IMR-90 (cell line): Measurements from ENCODE around the gene CEACAM20. TPM values are rescaled to one million over a fixed set of nuclear protein-coding genes. Genes with fewer than 3 reads are reported as not detected.

Source experiments
- ATAC-seq: fragments of 200-7000 bp; cut with Tn5 transposase; 2 replicates; pipeline ENCODE4 v1.9.1; 2020; ENCODE audit warnings: low read depth, mild to moderate bottlenecking, moderate library complexity
- BruUV-seq: library from RNA; stranded (reverse); fragments of 400-500 nt; replicated peaks from 2 replicates; lab custom pipeline; 2021; lab: Mats Ljungman, UMichigan
- CTCF ChIA-PET: fragments of 300-600 bp; formaldehyde crosslinking; extraction: SDS; loops from one replicate; lab custom pipeline; 2021; ENCODE audit warnings: antibody characterized with exemption; lab: Yijun Ruan, JAX
- POLR2A ChIA-PET: fragments of 300-600 bp; sonication (Branson Sonifier 250); formaldehyde crosslinking; loops from one replicate; lab custom pipeline; 2022; ENCODE audit warnings: antibody characterized with exemption; ENCODE audit not compliant: unreplicated experiment; lab: Charles Lee
- DNase-seq: peaks from one replicate; pipeline ENCODE4 v3.0.0; 2013
- H2AFZ ChIP-seq: replicated peaks from 2 replicates; pipeline ENCODE3; 2013; ENCODE audit warnings: low read length, mild to moderate bottlenecking; ENCODE audit not compliant: poor library complexity
- H2AK5ac ChIP-seq: 2 replicates; pipeline ENCODE4 v1.6.1; 2013; ENCODE audit warnings: low read depth, low read length, inconsistent platforms
- H2AK9ac ChIP-seq: replicated peaks from 2 replicates; pipeline ENCODE3; 2013; ENCODE audit warnings: mild to moderate bottlenecking, low read depth, low read length, moderate library complexity; ENCODE audit not compliant: poor library complexity
- H2BK120ac ChIP-seq: 2 replicates; pipeline ENCODE4 v1.6.1; 2013; ENCODE audit warnings: low read depth, low read length, inconsistent platforms
- H2BK15ac ChIP-seq: 3 replicates; pipeline ENCODE4 v1.6.1; 2013; ENCODE audit warnings: low read depth, low read length, inconsistent platforms
- H2BK20ac ChIP-seq: 2 replicates; pipeline ENCODE4 v1.6.1; 2013; ENCODE audit warnings: low read depth, mild to moderate bottlenecking, inconsistent platforms, low read length, moderate library complexity
- H2BK5ac ChIP-seq: 2 replicates; pipeline ENCODE4 v1.6.1; 2013; ENCODE audit warnings: mild to moderate bottlenecking, low read depth, low read length, inconsistent platforms; ENCODE audit not compliant: poor library complexity, severe bottlenecking
- H3K14ac ChIP-seq: replicated peaks from 2 replicates; pipeline ENCODE4 v1.6.1; 2013; ENCODE audit warnings: low read depth, low read length, inconsistent platforms
- H3K18ac ChIP-seq: 2 replicates; pipeline ENCODE4 v1.6.1; 2013; ENCODE audit warnings: low read depth, low read length, control low read depth
- H3K23ac ChIP-seq: 2 replicates; pipeline ENCODE4 v1.6.1; 2013; ENCODE audit warnings: low read depth, low read length, inconsistent platforms
- H3K27ac ChIP-seq: 2 replicates; pipeline ENCODE4 v1.5.1; 2013; ENCODE audit warnings: mild to moderate bottlenecking, control low read depth, low read length; ENCODE audit not compliant: insufficient read depth
- H3K27me3 ChIP-seq: 2 replicates; pipeline ENCODE4 v1.6.1; 2013; ENCODE audit warnings: low read length; ENCODE audit not compliant: control insufficient read depth, insufficient read depth
- H3K36me3 ChIP-seq: 2 replicates; pipeline ENCODE4 v1.6.1; 2013; ENCODE audit warnings: low read length, mixed read lengths; ENCODE audit not compliant: control insufficient read depth, insufficient read depth
- H3K4ac ChIP-seq: 2 replicates; pipeline ENCODE4 v1.6.1; 2013; ENCODE audit warnings: low read depth, low read length, inconsistent platforms
- H3K4me1 ChIP-seq: 2 replicates; pipeline ENCODE4 v1.6.1; 2013; ENCODE audit warnings: low read length, mixed read lengths; ENCODE audit not compliant: control insufficient read depth, insufficient read depth
- H3K4me2 ChIP-seq: 2 replicates; pipeline ENCODE4 v1.6.1; 2013; ENCODE audit warnings: low read depth, mild to moderate bottlenecking, control low read depth, low read length, moderate library complexity
- H3K4me3 ChIP-seq: 2 replicates; pipeline ENCODE4 v1.5.1; 2013; ENCODE audit warnings: low read depth, mild to moderate bottlenecking, control low read depth, low read length, moderate library complexity; ENCODE audit not compliant: insufficient read depth
- H3K56ac ChIP-seq: 2 replicates; pipeline ENCODE4 v1.6.1; 2013; ENCODE audit warnings: low read length, inconsistent platforms; ENCODE audit not compliant: insufficient read depth; ENCODE audit errors: extremely low read depth
- H3K79me1 ChIP-seq, 2 experiments: 2 replicates each; pipeline ENCODE4 v1.6.1; 2013; ENCODE audit warnings: low read length in 2 of 2, inconsistent platforms in 1 of 2, low read depth in 1 of 2
- H3K9ac ChIP-seq: 2 replicates; pipeline ENCODE4 v1.6.1; 2013; ENCODE audit warnings: low read depth, low read length, control low read depth
- H3K9me1 ChIP-seq: 2 replicates; pipeline ENCODE4 v1.6.1; 2013; ENCODE audit warnings: low read length, inconsistent platforms; ENCODE audit not compliant: insufficient read depth
- H3K9me3 ChIP-seq: 2 replicates; pipeline ENCODE4 v1.6.1; 2013; ENCODE audit warnings: low read length; ENCODE audit not compliant: control insufficient read depth, insufficient read depth
- H4K20me1 ChIP-seq: 2 replicates; pipeline ENCODE4 v1.6.1; 2013; ENCODE audit warnings: low read length, inconsistent platforms; ENCODE audit not compliant: insufficient read depth
- H4K5ac ChIP-seq: 2 replicates; pipeline ENCODE4 v1.6.1; 2013; ENCODE audit warnings: mild to moderate bottlenecking, low read depth, low read length, control low read depth
- H4K8ac ChIP-seq, 2 experiments: 2 replicates each; pipeline ENCODE4 v1.6.1; 2013; ENCODE audit warnings: low read depth in 2 of 2, low read length in 2 of 2, control low read depth in 1 of 2, inconsistent platforms in 1 of 2
- H4K91ac ChIP-seq: 2 replicates; pipeline ENCODE4 v1.6.1; 2013; ENCODE audit warnings: low read depth, low read length, inconsistent platforms; ENCODE audit not compliant: insufficient read depth
- BHLHE40 ChIP-seq: fragments of 150-350 bp; IDR thresholded peaks from 2 replicates; pipeline ENCODE4 v1.6.1; 2016; ENCODE audit warnings: mild to moderate bottlenecking, low read depth, low read length
- CEBPB ChIP-seq: IDR thresholded peaks from 2 replicates; pipeline ENCODE4 v1.6.1; 2012; ENCODE audit warnings: low read depth, low read length, improper control_type of control experiment
- CHD1 ChIP-seq: IDR thresholded peaks from 2 replicates; pipeline ENCODE4 v1.6.1; 2012; ENCODE audit warnings: low read depth, low read length, improper control_type of control experiment
- CTCF ChIP-seq: conservative IDR thresholded peaks from 2 replicates; pipeline ENCODE4 v1.5.1; 2012; ENCODE audit warnings: mild to moderate bottlenecking, low read depth, low read length, improper control_type of control experiment
- FOS ChIP-seq: fragments of 150-350 bp; IDR thresholded peaks from 2 replicates; pipeline ENCODE4 v1.6.1; 2016; ENCODE audit warnings: low read depth, low read length
- MAFK ChIP-seq: IDR thresholded peaks from 2 replicates; pipeline ENCODE4 v1.6.1; 2012; ENCODE audit warnings: low read depth, low read length, improper control_type of control experiment
- MAZ ChIP-seq: IDR thresholded peaks from 2 replicates; pipeline ENCODE4 v1.6.1; 2012; ENCODE audit warnings: low read depth, mild to moderate bottlenecking, low read length, improper control_type of control experiment, moderate library complexity, borderline replicate concordance
- MXI1 ChIP-seq: IDR thresholded peaks from 2 replicates; pipeline ENCODE4 v1.6.1; 2012; ENCODE audit warnings: low read depth, mild to moderate bottlenecking, low read length, moderate library complexity, borderline replicate concordance
- NFE2L2 ChIP-seq: fragments of 150-350 bp; IDR thresholded peaks from 2 replicates; pipeline ENCODE4 v1.6.1; 2016; ENCODE audit warnings: low read depth, mild to moderate bottlenecking, low read length
- POLR2A ChIP-seq: IDR thresholded peaks from 2 replicates; pipeline ENCODE4 v1.6.1; 2012; ENCODE audit warnings: mild to moderate bottlenecking, low read depth, low read length
- RAD21 ChIP-seq: IDR thresholded peaks from 2 replicates; pipeline ENCODE4 v1.6.1; 2012; ENCODE audit warnings: low read length, improper control_type of control experiment
- RCOR1 ChIP-seq: IDR thresholded peaks from 2 replicates; pipeline ENCODE4 v1.6.1; 2012; ENCODE audit warnings: mild to moderate bottlenecking, low read length, improper control_type of control experiment; ENCODE audit not compliant: insufficient replicate concordance
- RFX5 ChIP-seq: IDR thresholded peaks from 2 replicates; pipeline ENCODE4 v1.8.0; 2012; ENCODE audit warnings: low read depth, mild to moderate bottlenecking, low read length, moderate library complexity
- SMC3 ChIP-seq: fragments of 150-350 bp; IDR thresholded peaks from 2 replicates; pipeline ENCODE4 v1.6.1; 2016; ENCODE audit warnings: low read depth, mild to moderate bottlenecking, antibody characterized with exemption, low read length, moderate library complexity
- USF2 ChIP-seq: fragments of 150-350 bp; IDR thresholded peaks from 2 replicates; pipeline ENCODE4 v1.6.1; 2017; ENCODE audit warnings: mild to moderate bottlenecking, antibody characterized with exemption, low read length, low read depth
- WGBS, 2 experiments: methylation state at CpG; one replicate each; pipeline versions ENCODE4 v1.1.5 to v1.1.7; 2013; ENCODE audit warnings: missing lambda C conversion rate in 2 of 2; ENCODE audit not compliant: insufficient read length in 1 of 2; ENCODE audit errors: extremely low coverage in 2 of 2; 5-methylcytosine and 5-hydroxymethylcytosine counted together
- dilution Hi-C: fragments of 300-500 bp; cut with HindIII; formaldehyde crosslinking; loops from one replicate; pipeline ENCODE4 v1.14.3; 2018; ENCODE audit warnings: low sequenced_read_pairs; ENCODE audit not compliant: unreplicated experiment
- in situ Hi-C: fragments of 300-500 bp; cut with MboI; formaldehyde crosslinking; loops from 3 replicates; pipeline ENCODE4 v1.14.3; 2019; ENCODE audit warnings: low sequenced_read_pairs, inconsistent platforms, mixed read lengths
- intact Hi-C: fragments of 100-400 bp; cut with micrococcal nuclease; formaldehyde crosslinking; loops from 2 replicates; pipeline ENCODE4 v1.10.0; 2022
- polyA plus RNA-seq, 3 experiments: library from polyadenylated mRNA; depleted of rRNA; stranded (reverse); fragments of >200 nt; gene quantifications; 2 replicates each; pipeline ENCODE4 v1.2.3, GENCODE V29; 2012; ENCODE audit warnings: low replicate concordance in 1 of 3
- total RNA-seq: library from RNA; depleted of rRNA; stranded (reverse); fragments of >200 nt; gene quantifications from 2 replicates; pipeline ENCODE4 v1.2.3, GENCODE V29; 2012
- TF ChIP-seq, protein P1 (sequence below): fragments of 150-350 bp; IDR thresholded peaks from 2 replicates; pipeline ENCODE4 v1.6.1; 2016; ENCODE audit warnings: low read depth, mild to moderate bottlenecking, low read length, moderate library complexity, borderline replicate concordance

CEACAM20 gene
- total and polyA plus RNA-seq, 2 of the 4 experiments (the other 2 are of a cell fraction) = not detected

DNA sequence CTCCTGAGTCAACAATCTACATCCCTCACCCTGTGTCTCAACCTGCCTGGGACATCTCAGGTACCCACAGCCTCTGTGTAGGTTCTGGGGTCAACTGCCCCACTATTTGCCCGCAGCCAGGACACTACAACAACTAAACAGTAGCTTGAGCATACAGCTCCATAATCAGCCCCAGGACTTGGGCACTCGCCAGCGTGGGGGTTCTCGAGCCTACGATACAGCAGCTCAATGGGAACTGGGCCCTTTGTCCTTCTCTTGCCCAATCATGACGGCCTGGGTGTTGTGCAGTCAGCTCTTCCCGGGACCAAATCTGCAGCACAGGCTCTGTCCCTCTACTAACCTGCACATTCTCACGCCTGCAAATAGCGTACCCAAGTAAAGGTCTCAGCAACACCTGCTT is 30.5 kb downstream of the CEACAM20 start:
- H3K18ac ChIP-seq = no peak overlapping the region
- DNase-seq (no peak), ATAC-seq (no peak)
- ChIA-PET CTCF (no interaction called here), POLR2A (no interaction called here)
- peaks cover 3% of the 10 kb centered on the region; the same call in 1 of the 2 replicates for H4K20me1 ChIP-seq
- no peak overlapping the region for H3K4me3 ChIP-seq
- H3K79me1 ChIP-seq = peaks cover 29 to 44% of the 10 kb centered on the region in 2 experiments
- peak overlapping the region; percentile 66; the same call in 1 of the 2 replicates for H3K4me2 ChIP-seq
- intact Hi-C loops = no loop called here
- dilution Hi-C loops = no loop called here
- TF ChIP-seq POLR2A (no peak), CHD1 (no peak), RFX5 (no peak), MAFK (no peak), MXI1 (no peak), USF2 (no peak), CTCF (no peak), RAD21 (no peak), MAZ (no peak), RCOR1 (no peak), BHLHE40 (no peak), SMC3 (no peak), FOS (no peak), NFE2L2 (no peak), CEBPB (no peak)
- TF ChIP-seq, protein P1, sequence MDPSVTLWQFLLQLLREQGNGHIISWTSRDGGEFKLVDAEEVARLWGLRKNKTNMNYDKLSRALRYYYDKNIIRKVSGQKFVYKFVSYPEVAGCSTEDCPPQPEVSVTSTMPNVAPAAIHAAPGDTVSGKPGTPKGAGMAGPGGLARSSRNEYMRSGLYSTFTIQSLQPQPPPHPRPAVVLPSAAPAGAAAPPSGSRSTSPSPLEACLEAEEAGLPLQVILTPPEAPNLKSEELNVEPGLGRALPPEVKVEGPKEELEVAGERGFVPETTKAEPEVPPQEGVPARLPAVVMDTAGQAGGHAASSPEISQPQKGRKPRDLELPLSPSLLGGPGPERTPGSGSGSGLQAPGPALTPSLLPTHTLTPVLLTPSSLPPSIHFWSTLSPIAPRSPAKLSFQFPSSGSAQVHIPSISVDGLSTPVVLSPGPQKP = no peak
- no peaks in the 10 kb centered on the region for H3K27me3 ChIP-seq
- H3K23ac ChIP-seq = no peak overlapping the region
- no peak overlapping the region for H2BK120ac ChIP-seq
- in situ Hi-C loops = loop anchor here (25.0 kb wide), 1 partner anchor 637 kb away; no protein-coding TSS in a partner anchor
- no peak overlapping the region for H3K56ac ChIP-seq
- no peak overlapping the region for H2BK15ac ChIP-seq
- H4K8ac ChIP-seq = no peak overlapping the region
- H3K9ac ChIP-seq = no peak overlapping the region
- peaks cover 6% of the 10 kb centered on the region for H3K4me1 ChIP-seq
- H3K9me1 ChIP-seq = no peaks in the 10 kb centered on the region
- H3K4ac ChIP-seq = no peak overlapping the region
- H2BK5ac ChIP-seq = no peak overlapping the region
- H2AK9ac ChIP-seq = peak overlapping the region; percentile 50
- H2AFZ ChIP-seq = peak overlapping the region; percentile 58
- WGBS, 2 experiments = 96% methylated on average over 9 of the region's 9 CpGs; no CpG with 5 or more reads in 1 of the 2 experiments
- no peak overlapping the region for H4K5ac ChIP-seq
- H3K36me3 ChIP-seq = peaks cover 32% of the 10 kb centered on the region
- no peak overlapping the region for H3K27ac ChIP-seq
- H4K91ac ChIP-seq = no peak overlapping the region
- no TSS peak for BruUV-seq
- H3K9me3 ChIP-seq = peaks cover 47% of the 10 kb centered on the region
- H3K14ac ChIP-seq = no peak overlapping the region
- H2BK20ac ChIP-seq = no peak overlapping the region
- H2AK5ac ChIP-seq = no peak overlapping the region
